ENCODE data around the gene ACP7. TPM values are rescaled to one million over a fixed set of nuclear protein-coding genes. Genes with fewer than 3 reads are reported as not detected.

Gene ACP7
- total RNA-seq, 1 donor from 2014 or later: not detected

Other genes starting within 250 kb of the ACP7 start
- 204 and 211 TPM in 2 replicates for gene HNRNPL, start 234.4 kb upstream of the ACP7 start, total RNA-seq
- gene RINL, start 206.1 kb upstream of the ACP7 start, total RNA-seq: 6.1 and 11.7 TPM in 2 replicates
- gene SIRT2, start 184.8 kb upstream of the ACP7 start, total RNA-seq: 63.2 and 105 TPM in 2 replicates
- gene NFKBIB, start 184.4 kb upstream of the ACP7 start, total RNA-seq: 7.6 and 11.3 TPM in 2 replicates
- not detected in 2 replicates for gene CCER2, start 172.2 kb upstream of the ACP7 start, total RNA-seq
- gene SARS2, start 153.6 kb upstream of the ACP7 start, total RNA-seq: 16.5 and 19.2 TPM in 2 replicates
- 36.4 and 41.9 TPM in 2 replicates for gene MRPS12, start 153.4 kb upstream of the ACP7 start, total RNA-seq
- 17.0 and 20.0 TPM in 2 replicates for gene FBXO17, start 108.6 kb upstream of the ACP7 start, total RNA-seq
- gene FBXO27, start 51.8 kb upstream of the ACP7 start, total RNA-seq: 0.44 and 0.79 TPM in 2 replicates
- gene PAK4, start 41.4 kb downstream of the ACP7 start, total RNA-seq: 2.6 and 3.1 TPM in 2 replicates
- not detected in 2 replicates for gene NCCRP1, start 112.6 kb downstream of the ACP7 start, total RNA-seq
- not detected in 2 replicates for gene SYCN, start 119.9 kb downstream of the ACP7 start, total RNA-seq
- not detected in 2 replicates for gene IFNL3, start 160.6 kb downstream of the ACP7 start, total RNA-seq
- gene IFNL4, start 164.5 kb downstream of the ACP7 start, total RNA-seq: not detected in 2 replicates
- not detected in 2 replicates for gene IFNL2, start 184.0 kb downstream of the ACP7 start, total RNA-seq
- gene IFNL1, start 212.0 kb downstream of the ACP7 start, total RNA-seq: not detected in 2 replicates
- gene LRFN1, start 236.5 kb downstream of the ACP7 start, total RNA-seq: 0.44 and 0.60 TPM in 2 replicates